ENCODE measurements around the gene CCDC92B.

Gene CCDC92B

GRCh38 chr17:2723505-2723996, 25.9 kb downstream of the CCDC92B start:
- Mint-ChIP-seq H3K4me3 (peak overlapping the region; percentile 48 to 62 (median 52)), H3K36me3 (ENCODE audit: low read depth) (no peaks in the 10 kb centered on the region), H3K27ac (no peak overlapping the region), H3K27me3 (ENCODE audit: low read depth) (peaks cover 68% of the 10 kb centered on the region), H3K9me3 (no peaks in the 10 kb centered on the region), H3K4me1 (no peaks in the 10 kb centered on the region)
- no peak for TF ChIP-seq CTCF (IDR thresholded peaks at IDR 0.05; ENCODE audit: unreplicated experiment in 3 of 3)

- Mint-ChIP-seq H3K27ac (no peak overlapping the region), H3K27me3 (ENCODE audit: low read depth) (peaks cover 62% of the 10 kb centered on the region), H3K4me3 (no peak overlapping the region), H3K4me1 (no peaks in the 10 kb centered on the region), H3K9me3 (no peaks in the 10 kb centered on the region), H3K36me3 (ENCODE audit: low read depth) (no peaks in the 10 kb centered on the region)
- no peak for TF ChIP-seq CTCF (IDR thresholded peaks at IDR 0.05; ENCODE audit: unreplicated experiment in 3 of 3)
These were observed 26.8 kb downstream of the CCDC92B start for GRCh38 chr17:2722611-2723010.

GRCh38 chr17:2721603-2722002, 27.8 kb downstream of the CCDC92B start:
- H3K4me1 Mint-ChIP-seq, result no peaks in the 10 kb centered on the region
- H3K27ac Mint-ChIP-seq, result no peak overlapping the region
- no peak for TF ChIP-seq CTCF (IDR thresholded peaks at IDR 0.05; ENCODE audit: unreplicated experiment in 3 of 3)
- H3K4me3 Mint-ChIP-seq, result no peak overlapping the region
- no peaks in the 10 kb centered on the region for H3K9me3 Mint-ChIP-seq
- H3K27me3 Mint-ChIP-seq (ENCODE audit: low read depth), result peaks cover 53% of the 10 kb centered on the region
- no peaks in the 10 kb centered on the region for H3K36me3 Mint-ChIP-seq (ENCODE audit: low read depth)

GRCh38 chr17:2719861-2720260, 29.6 kb downstream of the CCDC92B start:
- H3K4me1 Mint-ChIP-seq, result no peaks in the 10 kb centered on the region
- TF ChIP-seq CTCF (IDR thresholded peaks at IDR 0.05; ENCODE audit: unreplicated experiment in 3 of 3), result no peak
- no peaks in the 10 kb centered on the region for H3K36me3 Mint-ChIP-seq (ENCODE audit: low read depth)
- H3K9me3 Mint-ChIP-seq, result no peaks in the 10 kb centered on the region
- no peak overlapping the region for H3K27ac Mint-ChIP-seq
- no peak overlapping the region for H3K4me3 Mint-ChIP-seq
- H3K27me3 Mint-ChIP-seq (ENCODE audit: low read depth), result peaks cover 40% of the 10 kb centered on the region

GRCh38 chr17:2718150-2718938, 31.1 kb downstream of the CCDC92B start:
- Mint-ChIP-seq H3K27ac (no peak overlapping the region), H3K9me3 (no peaks in the 10 kb centered on the region), H3K4me1 (peaks cover 4% of the 10 kb centered on the region), H3K4me3 (no peak overlapping the region), H3K36me3 (ENCODE audit: low read depth) (no peaks in the 10 kb centered on the region), H3K27me3 (ENCODE audit: low read depth) (peaks cover 30% of the 10 kb centered on the region)
- TF ChIP-seq CTCF (IDR thresholded peaks at IDR 0.05; ENCODE audit: unreplicated experiment in 3 of 3), result no peak

GRCh38 chr17:2716649-2717048, 32.8 kb downstream of the CCDC92B start:
- Mint-ChIP-seq H3K36me3 (ENCODE audit: low read depth) (no peaks in the 10 kb centered on the region), H3K27ac (no peak overlapping the region), H3K4me1 (peaks cover 14% of the 10 kb centered on the region), H3K4me3 (no peak overlapping the region), H3K27me3 (ENCODE audit: low read depth) (peaks cover 13% of the 10 kb centered on the region), H3K9me3 (no peaks in the 10 kb centered on the region)
- no peak for TF ChIP-seq CTCF (IDR thresholded peaks at IDR 0.05; ENCODE audit: unreplicated experiment in 3 of 3)

Data from nephron (organoid).